Measurements from ENCODE around the gene CHKA. TPM values are rescaled to one million over a fixed set of nuclear protein-coding genes. Genes with fewer than 3 reads are reported as not detected.

The CHKA gene
- total RNA-seq, 1 donor from 2014 or later = 46.7 TPM

DNA sequence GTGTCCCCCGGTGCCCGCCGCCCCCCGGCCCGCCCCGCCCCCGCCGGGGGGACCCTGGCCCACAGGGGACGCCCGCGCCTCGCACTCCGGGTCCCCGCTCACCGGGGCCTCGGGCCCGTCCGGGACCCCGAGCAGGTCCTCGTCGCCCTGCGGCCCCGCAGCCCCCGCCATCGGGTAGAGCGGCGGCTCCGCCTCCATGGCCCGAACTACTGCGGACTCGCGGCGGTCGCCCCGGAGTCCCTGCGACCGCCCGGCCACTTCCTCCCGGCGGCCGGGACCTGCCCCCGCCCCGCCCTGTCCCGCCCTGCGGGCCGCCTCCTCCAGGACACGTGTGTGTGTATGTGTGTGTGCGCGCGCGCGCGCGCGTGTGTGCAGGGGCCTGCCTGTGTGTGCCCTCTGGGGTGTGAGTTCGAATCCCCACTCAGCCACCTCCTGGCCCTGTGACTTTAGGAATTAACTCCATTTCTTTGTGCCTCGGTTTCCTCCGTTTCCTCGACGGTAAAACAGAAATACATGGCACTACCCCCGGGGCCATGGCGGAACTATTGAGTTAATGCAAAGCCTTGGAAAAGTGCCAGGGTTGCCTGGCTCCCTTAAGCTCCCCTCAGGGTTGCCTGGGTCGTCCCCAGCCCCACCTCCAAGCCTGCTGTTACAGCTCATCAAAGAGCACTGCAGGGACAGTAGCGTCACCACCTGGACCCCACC is 117.2 kb downstream of the CHKA start, which contains the start of gene UNC93B1:
UNC93B1 (minus strand) TSS at position 252 of the 705 bp plus-strand sequence; CDS start at position 198, 54 bp downstream.
- no peak for DNase-seq (ENCODE audit: extremely low spot score, unreplicated experiment)
- TF ChIP-seq, protein P1, sequence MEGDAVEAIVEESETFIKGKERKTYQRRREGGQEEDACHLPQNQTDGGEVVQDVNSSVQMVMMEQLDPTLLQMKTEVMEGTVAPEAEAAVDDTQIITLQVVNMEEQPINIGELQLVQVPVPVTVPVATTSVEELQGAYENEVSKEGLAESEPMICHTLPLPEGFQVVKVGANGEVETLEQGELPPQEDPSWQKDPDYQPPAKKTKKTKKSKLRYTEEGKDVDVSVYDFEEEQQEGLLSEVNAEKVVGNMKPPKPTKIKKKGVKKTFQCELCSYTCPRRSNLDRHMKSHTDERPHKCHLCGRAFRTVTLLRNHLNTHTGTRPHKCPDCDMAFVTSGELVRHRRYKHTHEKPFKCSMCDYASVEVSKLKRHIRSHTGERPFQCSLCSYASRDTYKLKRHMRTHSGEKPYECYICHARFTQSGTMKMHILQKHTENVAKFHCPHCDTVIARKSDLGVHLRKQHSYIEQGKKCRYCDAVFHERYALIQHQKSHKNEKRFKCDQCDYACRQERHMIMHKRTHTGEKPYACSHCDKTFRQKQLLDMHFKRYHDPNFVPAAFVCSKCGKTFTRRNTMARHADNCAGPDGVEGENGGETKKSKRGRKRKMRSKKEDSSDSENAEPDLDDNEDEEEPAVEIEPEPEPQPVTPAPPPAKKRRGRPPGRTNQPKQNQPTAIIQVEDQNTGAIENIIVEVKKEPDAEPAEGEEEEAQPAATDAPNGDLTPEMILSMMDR (conservative IDR thresholded peaks at IDR 0.05) = no peak
- no peaks in the 10 kb centered on the region for H3K9me3 Mint-ChIP-seq
- no peaks in the 10 kb centered on the region for H3K36me3 Mint-ChIP-seq
- H3K4me3 Mint-ChIP-seq = peak within 1 kb of the TSS; percentile 84
- peaks cover 22% of the 10 kb centered on the region for H3K27me3 Mint-ChIP-seq
- peak within 1 kb of the TSS; percentile 71 for H3K27ac Mint-ChIP-seq
- peaks cover 16% of the 10 kb centered on the region for H3K4me1 Mint-ChIP-seq (ENCODE audit: unreplicated experiment)

DNA sequence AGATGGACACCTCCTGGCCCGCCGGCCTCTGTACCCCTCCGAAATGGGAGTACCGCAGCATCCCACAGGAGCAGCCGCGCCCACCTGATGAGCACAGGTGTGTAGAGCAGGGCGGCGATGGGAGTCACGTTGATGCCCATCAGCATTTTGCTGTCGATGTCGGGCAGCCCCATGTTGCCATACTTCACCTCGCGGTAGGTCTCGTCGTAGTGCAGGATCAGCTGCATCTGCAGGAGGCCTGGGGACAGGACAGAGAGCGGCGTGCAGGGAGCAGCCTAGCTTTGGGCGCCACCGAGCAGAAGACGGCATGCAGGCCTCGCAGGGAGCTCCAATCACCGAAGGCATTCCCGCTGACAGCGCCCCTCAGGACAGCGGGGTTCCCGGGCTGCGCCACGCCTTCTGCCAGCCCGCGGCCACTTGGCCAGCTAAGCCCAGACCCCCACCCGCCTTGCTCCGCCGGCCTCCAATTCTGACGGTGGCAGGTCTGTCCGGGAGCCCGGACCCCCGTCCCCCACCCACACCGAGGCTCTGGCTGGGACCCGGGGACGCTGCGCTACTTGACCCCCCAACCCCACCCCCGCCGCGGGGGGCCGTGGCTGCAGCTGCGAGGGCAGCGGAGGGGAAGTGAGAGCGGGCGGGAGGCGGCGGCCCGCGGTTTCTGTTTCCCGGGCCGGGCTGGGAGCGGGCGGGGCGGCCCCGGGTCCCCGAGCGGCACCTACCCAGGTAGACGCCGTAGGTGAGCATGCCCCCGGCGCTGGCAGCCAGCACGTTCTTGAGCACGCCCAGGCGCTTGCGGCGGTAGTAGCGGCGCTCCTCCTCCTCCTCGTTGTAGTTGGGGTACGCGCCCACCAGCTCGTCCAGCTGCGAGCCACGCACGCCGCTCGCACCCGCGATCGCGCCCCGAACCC is 118.0 kb downstream of the CHKA start:
- TF ChIP-seq, protein P1 (conservative IDR thresholded peaks at IDR 0.05) = no peak
- Mint-ChIP-seq H3K27ac (peak overlapping the region; percentile 25), H3K9me3 (no peaks in the 10 kb centered on the region), H3K27me3 (peaks cover 22% of the 10 kb centered on the region), H3K4me1 (ENCODE audit: unreplicated experiment) (peaks cover 16% of the 10 kb centered on the region), H3K4me3 (peak overlapping the region; percentile 82), H3K36me3 (no peaks in the 10 kb centered on the region)
- no peak for DNase-seq (ENCODE audit: extremely low spot score, unreplicated experiment)

Small RNA genes within 50 kb of the gene (microRNA-seq; reads per million reads assigned to microRNA genes)
- gene MIR4691 = not detected
- gene MIR6753 = not detected
- 1.7 reads per million for gene MIR7113

Other genes starting within 250 kb of the CHKA start
- 13.0 and 13.7 TPM in 2 replicates for gene UNC93B1, start 117.3 kb downstream of the CHKA start, total RNA-seq (ENCODE audit: low replicate concordance)
- 0.95 and 1.7 TPM in 2 replicates for gene ALDH3B1, start 111.1 kb downstream of the CHKA start, total RNA-seq (ENCODE audit: low replicate concordance)
- gene NDUFS8, start 90.7 kb downstream of the CHKA start, total RNA-seq (ENCODE audit: low replicate concordance) = 153 and 168 TPM in 2 replicates
- 37.0 and 49.7 TPM in 2 replicates for gene TCIRG1, start 82.4 kb downstream of the CHKA start, total RNA-seq (ENCODE audit: low replicate concordance)
- 48.5 and 54.4 TPM in 2 replicates for gene KMT5B, start 91.9 kb upstream of the CHKA start, total RNA-seq (ENCODE audit: low replicate concordance)
- 45.4 and 46.4 TPM in 2 replicates for gene C11orf24, start 150.6 kb upstream of the CHKA start, total RNA-seq (ENCODE audit: low replicate concordance)
- 64.9 and 65.0 TPM in 2 replicates for gene LRP5, start 191.2 kb upstream of the CHKA start, total RNA-seq (ENCODE audit: low replicate concordance)

Measured in type B pancreatic cell (in vitro differentiated cells).